ENCODE measurements around the gene ALDH1A3.

ALDH1A3 gene

GRCh38 chr15:100859970-100860828 is 19.4 kb upstream of the ALDH1A3 start:
- DNase-seq, result no peak

- no peak for DNase-seq
Observed at GRCh38 chr15:100860829-100861510, 18.7 kb upstream of the ALDH1A3 start.

DNA sequence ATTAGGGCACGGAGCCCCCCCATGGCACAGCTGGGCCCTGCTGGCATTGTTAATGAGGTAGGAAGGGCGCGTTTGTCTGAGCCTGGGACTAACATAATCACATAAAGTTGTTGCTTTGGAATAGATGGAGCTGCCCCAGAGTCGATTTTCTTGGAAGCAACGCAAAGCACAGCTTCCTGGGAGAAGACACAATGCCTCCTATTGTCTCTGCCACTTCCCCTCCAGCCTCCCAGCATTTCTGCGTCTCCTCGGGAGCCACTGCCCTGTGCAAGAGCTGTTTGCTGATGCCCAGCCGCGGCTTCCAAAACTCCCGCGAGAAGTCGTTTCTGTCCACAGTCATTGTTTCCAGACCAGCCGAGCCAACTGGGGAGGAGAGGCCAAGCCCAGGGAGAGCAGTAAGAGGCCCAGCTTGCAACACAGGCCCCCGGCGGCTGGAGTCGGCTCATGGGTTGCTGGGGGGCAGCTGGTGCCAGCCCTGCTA is 18.1 kb upstream of the ALDH1A3 start:
- DNase-seq, result no peak

GRCh38 chr15:100862162-100862561 is 17.5 kb upstream of the ALDH1A3 start:
- no peak for DNase-seq

DNA sequence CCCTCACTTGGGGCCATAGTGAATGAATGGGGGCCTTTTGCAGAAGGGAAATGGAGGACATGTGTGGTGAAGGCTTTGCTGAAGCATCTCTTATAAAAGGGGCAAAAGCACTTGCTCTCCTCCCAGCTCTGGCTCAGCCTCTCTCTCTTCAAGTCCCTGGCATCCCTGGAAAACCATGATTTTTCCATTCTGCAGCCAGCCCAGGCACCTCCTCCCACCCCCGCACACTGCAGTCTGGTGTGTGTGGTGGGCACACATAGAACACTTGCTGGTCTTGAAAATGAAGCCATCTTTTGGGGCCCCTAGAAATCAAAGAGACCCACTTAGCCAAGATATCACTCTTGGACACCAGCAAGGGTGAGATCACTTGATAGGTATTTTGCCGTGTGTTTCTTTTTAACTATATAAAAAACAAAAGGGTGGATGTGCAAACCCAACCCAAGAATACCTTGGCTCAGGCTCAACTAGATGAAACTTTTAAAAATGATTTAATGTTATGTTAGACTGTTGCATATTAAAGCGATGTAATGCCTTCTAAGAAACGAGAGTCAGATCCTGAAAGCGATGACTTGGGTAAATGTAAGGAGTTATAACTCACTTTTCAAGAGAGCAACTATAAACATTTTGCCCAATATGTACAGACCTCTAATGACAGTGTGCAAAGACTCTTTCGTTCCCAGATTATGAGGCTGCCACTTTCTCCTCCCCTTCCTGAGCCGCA is 16.4 kb upstream of the ALDH1A3 start:
- no peak for DNase-seq

DNA sequence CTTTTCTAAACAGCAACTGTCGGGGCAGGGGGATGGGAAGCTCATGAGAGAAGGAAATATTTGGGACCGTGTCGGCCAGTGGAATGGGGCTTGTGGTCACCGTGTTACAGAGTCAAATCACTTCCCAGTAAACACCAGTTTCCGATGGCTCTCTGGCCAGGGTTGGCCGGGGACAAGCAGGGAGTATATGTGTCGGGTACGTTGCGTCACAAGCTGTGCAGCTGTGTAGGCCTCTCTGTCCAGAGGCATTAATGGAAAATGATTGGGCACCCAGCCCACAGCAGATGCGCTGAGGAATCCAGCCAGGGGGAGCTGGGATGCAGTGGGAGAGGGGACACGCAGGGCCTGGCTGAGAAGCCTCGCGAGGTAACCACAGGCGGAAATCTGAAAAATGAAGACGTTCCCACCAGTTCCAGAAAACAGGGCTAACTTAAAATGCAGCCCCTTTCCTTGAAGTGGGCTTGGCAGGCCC is 15.8 kb upstream of the ALDH1A3 start:
- no peak for DNase-seq

- no peak for DNase-seq
Observed at GRCh38 chr15:100866386-100867330, 13.0 kb upstream of the ALDH1A3 start.

GRCh38 chr15:100867433-100867832 is 12.2 kb upstream of the ALDH1A3 start:
- DNase-seq, result no peak

- no peak for DNase-seq
Observed at GRCh38 chr15:100869151-100869999, 10.3 kb upstream of the ALDH1A3 start.

DNA sequence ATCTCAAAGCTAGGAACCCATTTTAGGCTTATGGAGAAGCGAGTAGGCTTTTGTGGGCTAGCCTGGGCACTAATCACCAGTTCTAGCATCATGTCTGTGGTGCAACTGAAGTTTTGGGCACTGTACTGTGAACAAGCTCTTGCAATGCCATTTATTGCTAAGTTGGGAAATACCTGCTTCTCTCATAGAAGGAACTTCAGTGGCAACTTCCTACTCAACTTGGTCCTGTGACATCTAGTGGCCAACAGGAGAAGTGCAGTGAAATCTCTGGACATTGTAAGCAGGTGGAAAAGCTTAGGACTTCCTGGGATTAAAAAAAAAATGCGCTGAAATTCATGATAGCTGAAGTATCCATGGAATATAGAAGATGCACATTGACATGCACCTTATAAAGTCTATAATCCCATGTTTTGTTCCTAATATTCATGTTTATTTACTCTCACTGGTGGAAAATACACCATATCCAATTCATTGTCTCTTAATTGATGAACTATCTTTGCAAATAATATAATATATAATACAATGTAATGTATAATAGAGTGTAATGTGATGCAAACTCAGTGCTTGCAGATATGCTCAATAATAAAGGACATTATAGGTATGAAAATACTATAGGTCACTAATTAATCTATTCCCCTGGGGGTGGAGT is 6.5 kb upstream of the ALDH1A3 start:
- DNase-seq, result peak; percentile 35

DNA sequence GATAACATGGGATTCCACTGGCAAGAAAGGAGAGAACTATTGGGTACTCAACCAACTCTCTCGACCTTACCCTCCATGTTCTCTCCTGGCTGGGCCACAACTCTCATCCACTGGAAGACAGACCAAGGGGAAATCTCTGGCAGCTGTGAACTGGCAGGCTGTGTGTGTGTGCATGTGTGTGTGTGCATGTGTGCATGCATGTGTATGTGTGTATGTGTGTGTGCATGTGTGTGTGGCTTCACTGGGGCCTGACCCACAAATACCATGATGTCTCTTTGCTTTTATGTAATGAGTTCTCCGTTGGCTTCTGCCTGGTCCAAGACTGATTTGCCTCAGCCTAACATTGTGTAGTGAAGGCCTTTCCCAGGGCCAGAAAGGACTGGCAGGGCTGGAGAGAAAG is 4.1 kb upstream of the ALDH1A3 start:
- no peak for DNase-seq

DNA sequence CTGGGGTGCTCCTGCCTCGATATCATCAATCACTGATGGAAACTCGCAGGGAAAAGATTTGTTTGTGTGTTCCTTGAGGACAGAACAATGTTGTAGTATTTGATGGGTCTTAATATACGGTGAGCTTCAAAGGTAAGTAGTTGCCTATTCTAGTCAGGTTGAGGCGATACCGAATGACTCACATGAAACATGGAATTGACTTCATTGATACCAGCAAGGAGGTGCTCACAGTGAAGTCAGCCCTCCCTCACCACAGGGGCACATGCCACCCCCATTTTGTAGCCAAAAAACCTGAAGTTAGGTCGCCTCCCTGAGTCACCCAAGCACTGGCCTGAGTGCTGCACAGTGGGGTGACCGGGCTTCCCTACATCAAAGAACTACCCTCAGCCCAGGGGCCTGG is 3.7 kb upstream of the ALDH1A3 start:
- DNase-seq, result no peak

DNA sequence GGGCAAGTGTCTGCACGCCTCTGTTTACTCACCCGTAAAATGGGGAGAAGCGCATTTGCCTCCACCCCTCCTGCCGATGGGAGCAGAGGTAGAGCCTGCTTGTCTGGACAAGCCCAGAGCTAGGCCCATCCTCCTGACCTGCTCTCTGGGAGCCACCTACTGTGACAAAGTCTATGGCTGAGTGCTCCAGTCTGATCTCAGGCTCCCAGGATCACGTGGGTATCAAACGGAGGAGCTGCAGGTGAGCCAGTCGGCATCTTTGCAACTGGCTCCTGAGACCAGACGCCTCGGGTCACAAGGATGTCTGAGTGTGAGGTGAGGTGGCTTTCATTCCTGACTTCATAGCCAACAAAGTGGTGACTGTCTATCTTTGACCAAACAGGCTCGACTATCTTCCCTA is 2.1 kb upstream of the ALDH1A3 start:
- no peak for DNase-seq

DNA sequence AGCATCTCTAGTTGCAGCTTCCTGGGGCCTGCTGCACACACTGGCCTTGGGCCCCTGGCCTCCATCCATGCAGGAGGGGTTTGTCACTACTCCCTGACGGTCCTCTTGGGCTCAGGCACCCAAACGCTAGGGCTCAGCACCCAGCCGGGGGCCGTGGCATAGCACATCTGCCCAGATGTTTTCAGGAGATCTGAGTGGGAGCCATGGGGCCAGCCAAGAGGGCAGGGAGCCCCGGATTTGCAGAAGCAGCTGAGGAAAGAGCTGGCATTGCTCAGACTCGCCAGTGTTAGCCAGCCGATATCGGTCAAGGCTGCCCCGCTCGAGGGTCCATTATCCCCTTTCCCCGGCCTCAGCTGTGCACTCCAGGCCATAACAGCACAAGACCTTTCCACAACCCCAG is 1.5 kb upstream of the ALDH1A3 start:
- DNase-seq, result no peak

DNA sequence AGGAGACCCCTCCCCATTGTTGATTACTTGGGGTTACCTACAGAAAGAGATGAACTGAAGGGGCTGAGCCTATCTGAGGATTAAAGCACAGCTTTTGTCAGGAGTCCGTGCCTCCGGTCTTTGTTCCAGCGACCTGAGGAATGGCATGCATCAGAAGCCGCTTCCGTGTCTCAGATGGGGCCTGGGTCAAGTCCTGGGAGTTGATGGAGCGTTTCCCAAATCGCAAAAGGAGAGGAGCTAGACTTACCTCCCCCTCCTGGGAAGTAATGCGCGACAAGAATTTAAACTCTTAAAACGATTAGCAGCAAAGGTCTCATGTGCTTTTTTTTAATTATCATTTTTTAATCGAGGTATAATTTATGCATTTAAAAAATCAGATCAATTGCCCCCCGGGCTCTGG is 983 bp upstream of the ALDH1A3 start:
- DNase-seq, result no peak

DNA sequence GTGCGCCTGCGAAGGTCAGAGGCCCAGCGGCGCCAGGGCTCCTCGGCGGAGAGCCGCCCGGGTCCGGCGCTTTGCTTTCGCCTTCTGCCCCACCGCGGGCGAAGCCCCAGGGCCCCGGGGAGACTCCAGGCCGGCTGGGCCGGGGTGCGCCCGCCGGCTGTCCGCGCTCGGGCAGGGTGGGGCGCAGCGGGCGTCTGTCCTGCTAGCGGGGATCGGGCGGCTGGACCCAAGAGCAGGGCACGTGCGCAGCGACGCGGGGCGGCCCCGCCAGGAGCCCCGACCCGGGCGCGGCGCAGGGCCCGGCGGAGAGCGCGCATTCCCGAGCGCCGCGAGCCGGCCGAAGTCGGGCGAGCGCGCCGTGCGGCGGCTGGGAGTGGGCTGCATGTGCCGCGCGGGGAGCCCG is 569 bp upstream of the ALDH1A3 start:
- no peak for DNase-seq

DNA sequence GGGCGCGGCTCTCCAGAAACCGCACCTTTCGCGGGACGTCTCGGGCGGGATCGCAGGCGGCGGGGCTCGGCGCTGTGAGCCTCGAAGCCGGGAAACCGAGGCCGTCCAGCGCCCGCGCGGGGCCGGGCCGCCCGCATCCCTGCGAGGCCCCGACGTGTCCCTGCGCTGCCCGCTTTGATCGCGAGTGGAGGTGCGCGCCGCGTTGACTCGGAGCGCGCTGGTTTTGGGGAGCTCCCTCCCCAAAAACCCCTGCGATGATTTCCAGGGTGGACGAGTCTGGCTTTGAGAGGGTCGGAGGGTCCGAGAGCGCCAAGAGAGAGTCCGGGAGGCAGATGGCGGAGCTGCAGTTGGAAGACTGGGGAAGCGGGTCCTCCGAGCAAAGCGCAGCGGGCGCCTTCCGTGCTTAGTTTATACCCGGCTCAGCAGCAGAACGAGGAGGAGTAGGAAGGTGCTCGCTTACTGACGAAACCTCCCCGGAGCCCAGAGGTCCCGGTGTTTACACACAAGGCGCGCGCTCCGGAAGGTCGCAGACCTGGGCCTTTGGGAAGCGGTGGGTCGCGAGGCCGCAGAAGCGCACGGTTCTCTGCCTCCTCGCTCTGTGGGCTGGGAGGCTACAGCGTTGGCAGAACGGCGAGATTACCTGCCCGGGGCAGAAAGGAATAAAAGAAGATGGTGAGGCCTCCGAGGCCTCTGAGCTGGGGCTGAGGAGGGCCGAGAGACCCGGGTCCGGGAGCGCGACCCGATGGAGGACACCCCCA is 687 bp downstream of the ALDH1A3 start:
- DNase-seq, result no peak

- DNase-seq, result no peak
Observed at GRCh38 chr15:100880897-100881242, 1.2 kb downstream of the ALDH1A3 start.

GRCh38 chr15:100881573-100882336 is 2.1 kb downstream of the ALDH1A3 start:
- DNase-seq, result no peak
